Thyroid gland (tissue), 4 donors: Measurements from ENCODE around the gene GDF15. TPM values are rescaled to one million over a fixed set of nuclear protein-coding genes. Genes with fewer than 3 reads are reported as not detected.

ENCODE experiments used
- DNase-seq, 2 donors: peaks; one replicate each; pipeline ENCODE4 v3.0.0-alpha.2; 2019
- H3K27ac ChIP-seq, 3 donors: fragments of 200-600 bp; sonication (generic); 1 replicate in 2 of 3; 2 replicates in 1 of 3; pipeline ENCODE4 v1.5.1; 2016 to 2019; ENCODE audit warnings: mild to moderate bottlenecking in 1 of 3, moderate library complexity in 1 of 3
- H3K27me3 ChIP-seq: fragments of 200-600 bp; sonication (generic); one replicate; pipeline ENCODE4 v1.5.1; 2019
- H3K36me3 ChIP-seq, 2 donors: fragments of 200-600 bp; sonication (generic); one replicate each; pipeline ENCODE4 v1.5.1; 2016 to 2019
- H3K4me1 ChIP-seq, 2 donors: fragments of 200-600 bp; sonication (generic); one replicate each; pipeline ENCODE4 v1.5.1; 2017 to 2019
- H3K4me3 ChIP-seq, 3 donors: fragments of 200-600 bp; sonication (generic); replicated peaks in 1 of 3; 1 replicate in 2 of 3; 2 replicates in 1 of 3; pipeline ENCODE4 v1.5.1; 2016; ENCODE audit warnings: mild to moderate bottlenecking in 1 of 3
- H3K9me3 ChIP-seq: fragments of 200-600 bp; sonication (generic); one replicate; pipeline ENCODE4 v1.5.1; 2017
- POLR2A ChIP-seq, 2 donors: fragments of 450-650 bp; IDR thresholded peaks; one replicate each; pipeline ENCODE4 v1.6.1; 2017; ENCODE audit warnings: antibody characterized with exemption in 2 of 2, mild to moderate bottlenecking in 2 of 2, moderate library complexity in 1 of 2
- WGBS, 2 donors: methylation state at CpG; one replicate each; pipeline ENCODE4 v1.1.5; 2017; 5-methylcytosine and 5-hydroxymethylcytosine counted together
- intact Hi-C: fragments of 100-400 bp; cut with DNase I; formaldehyde crosslinking; loops from one replicate; pipeline ENCODE4 v1.15.1; 2023
- total RNA-seq, 4 donors: library from RNA; depleted of rRNA; stranded (reverse); fragments of >200 nt; gene quantifications; one replicate each; pipeline ENCODE4 v1.2.3, GENCODE V29; 2016
- TF ChIP-seq, protein P1 (sequence below), 6 experiments: fragments of 200-600 bp in 3 of 6; fragments of 450-650 bp in 3 of 6; sonication (generic) in 3 of 6; IDR thresholded peaks; one replicate each; pipeline ENCODE4 v1.5.1; 2016 to 2019; ENCODE audit warnings: antibody characterized with exemption in 6 of 6, mild to moderate bottlenecking in 2 of 6, inconsistent platforms in 1 of 6, moderate library complexity in 1 of 6

The GDF15 gene
- total RNA-seq, 4 donors from 2014 or later: 3.7 to 9.9 (median 5.1) TPM; not detected in 1

DNA sequence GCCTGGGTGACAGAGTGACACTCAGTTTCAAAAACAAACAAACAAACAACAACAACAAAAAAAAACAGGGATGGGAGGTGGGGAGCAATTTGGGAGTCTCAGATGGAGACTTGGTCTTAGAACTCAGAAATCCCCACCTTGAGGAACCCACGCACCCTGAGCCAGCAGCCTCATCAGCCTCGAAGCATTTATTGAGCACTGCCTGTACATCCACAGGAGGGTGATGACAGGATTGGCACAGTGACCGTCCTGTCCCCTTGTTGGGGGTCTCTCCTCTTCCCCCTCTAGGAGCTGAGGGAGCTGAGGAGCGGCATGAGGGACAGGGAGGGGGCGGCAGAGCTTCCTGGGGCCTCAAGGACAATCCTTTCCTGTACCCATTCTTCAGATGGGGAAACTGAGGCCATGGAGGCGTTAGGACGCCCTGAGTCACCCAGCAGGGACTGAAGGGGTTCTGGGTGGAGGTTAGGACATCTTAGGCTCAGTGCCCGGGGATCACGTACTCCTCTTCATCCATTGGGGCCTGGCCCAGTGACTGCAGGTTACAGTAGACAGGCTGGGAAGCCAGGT, 5.6 kb downstream of the GDF15 start:
- Histone ChIP-seq H3K4me1 (peaks cover 4 to 12% of the 10 kb centered on the region in 2 donors), H3K9me3 (no peaks in the 10 kb centered on the region), H3K27me3 (no peaks in the 10 kb centered on the region), H3K36me3 (no peaks in the 10 kb centered on the region), H3K27ac (no peak overlapping the region), H3K4me3 (no peak overlapping the region)
- WGBS, 2 donors: 66 to 83% methylated on average over 6 to 8 of the region's 9 CpGs
- intact Hi-C loops: no loop called here
- TF ChIP-seq, protein P1, sequence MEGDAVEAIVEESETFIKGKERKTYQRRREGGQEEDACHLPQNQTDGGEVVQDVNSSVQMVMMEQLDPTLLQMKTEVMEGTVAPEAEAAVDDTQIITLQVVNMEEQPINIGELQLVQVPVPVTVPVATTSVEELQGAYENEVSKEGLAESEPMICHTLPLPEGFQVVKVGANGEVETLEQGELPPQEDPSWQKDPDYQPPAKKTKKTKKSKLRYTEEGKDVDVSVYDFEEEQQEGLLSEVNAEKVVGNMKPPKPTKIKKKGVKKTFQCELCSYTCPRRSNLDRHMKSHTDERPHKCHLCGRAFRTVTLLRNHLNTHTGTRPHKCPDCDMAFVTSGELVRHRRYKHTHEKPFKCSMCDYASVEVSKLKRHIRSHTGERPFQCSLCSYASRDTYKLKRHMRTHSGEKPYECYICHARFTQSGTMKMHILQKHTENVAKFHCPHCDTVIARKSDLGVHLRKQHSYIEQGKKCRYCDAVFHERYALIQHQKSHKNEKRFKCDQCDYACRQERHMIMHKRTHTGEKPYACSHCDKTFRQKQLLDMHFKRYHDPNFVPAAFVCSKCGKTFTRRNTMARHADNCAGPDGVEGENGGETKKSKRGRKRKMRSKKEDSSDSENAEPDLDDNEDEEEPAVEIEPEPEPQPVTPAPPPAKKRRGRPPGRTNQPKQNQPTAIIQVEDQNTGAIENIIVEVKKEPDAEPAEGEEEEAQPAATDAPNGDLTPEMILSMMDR (IDR thresholded peaks at IDR 0.05): no peak
- no peak for TF ChIP-seq POLR2A (IDR thresholded peaks at IDR 0.05)
- no peak for DNase-seq

DNA sequence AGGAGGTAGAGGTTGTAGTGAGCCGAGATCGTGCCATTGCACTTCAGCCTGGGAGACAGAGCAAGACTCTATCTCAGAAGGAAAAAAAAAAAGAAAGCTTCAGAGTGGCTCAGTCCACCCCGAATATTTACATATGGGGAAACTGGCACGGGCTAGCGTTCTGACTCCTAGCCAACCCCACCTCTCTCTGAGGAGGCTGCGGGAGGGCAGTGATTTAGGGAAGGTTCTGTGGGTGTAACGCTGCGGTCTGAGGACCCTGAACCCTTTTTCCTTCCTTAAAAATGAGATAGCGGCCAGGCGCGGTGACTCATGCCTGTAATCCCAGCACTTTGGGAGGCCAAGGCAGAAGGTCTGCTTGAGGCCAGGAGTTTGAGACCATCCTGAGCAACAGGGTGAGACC, 6.5 kb downstream of the GDF15 start:
- no peaks in the 10 kb centered on the region for H3K9me3 ChIP-seq
- H3K27me3 ChIP-seq: no peaks in the 10 kb centered on the region
- H3K4me3 ChIP-seq: no peak overlapping the region
- H3K36me3 ChIP-seq: no peaks in the 10 kb centered on the region
- intact Hi-C loops: no loop called here
- no peak for DNase-seq
- TF ChIP-seq, protein P1 (IDR thresholded peaks at IDR 0.05): no peak
- TF ChIP-seq POLR2A (IDR thresholded peaks at IDR 0.05): no peak
- no peak overlapping the region for H3K27ac ChIP-seq
- H3K4me1 ChIP-seq: peaks cover 4 to 15% of the 10 kb centered on the region in 2 donors
- WGBS, 2 donors: 78 to 79% methylated on average over 11 of the region's 11 CpGs

DNA sequence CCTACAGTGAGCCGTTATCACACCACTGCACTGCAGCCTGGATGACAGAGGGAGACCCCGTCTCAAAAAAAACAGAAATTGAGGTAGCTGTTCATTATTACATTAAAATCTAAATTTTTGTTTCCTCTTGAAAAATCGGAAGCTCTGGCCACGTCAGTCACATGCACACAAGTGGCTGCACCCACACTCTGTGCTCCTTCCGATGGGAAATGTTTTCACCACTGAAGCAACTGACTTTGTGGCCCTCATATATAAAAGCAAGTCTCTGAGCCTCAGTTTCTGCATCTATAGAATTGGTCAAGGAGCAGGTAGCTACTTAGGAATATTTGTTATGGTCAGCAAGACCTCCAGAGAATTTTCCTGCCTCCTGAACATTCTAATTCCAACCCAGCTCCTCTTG, 7.0 kb downstream of the GDF15 start:
- WGBS, 2 donors: 71 to 79% methylated on average over 5 of the region's 5 CpGs
- Histone ChIP-seq H3K9me3 (no peaks in the 10 kb centered on the region), H3K4me1 (peaks cover 4 to 14% of the 10 kb centered on the region in 2 donors), H3K27ac (no peak overlapping the region), H3K4me3 (no peak overlapping the region), H3K27me3 (no peaks in the 10 kb centered on the region), H3K36me3 (no peaks in the 10 kb centered on the region)
- DNase-seq: no peak
- intact Hi-C loops: no loop called here
- TF ChIP-seq, protein P1 (IDR thresholded peaks at IDR 0.05): no peak
- no peak for TF ChIP-seq POLR2A (IDR thresholded peaks at IDR 0.05)

DNA sequence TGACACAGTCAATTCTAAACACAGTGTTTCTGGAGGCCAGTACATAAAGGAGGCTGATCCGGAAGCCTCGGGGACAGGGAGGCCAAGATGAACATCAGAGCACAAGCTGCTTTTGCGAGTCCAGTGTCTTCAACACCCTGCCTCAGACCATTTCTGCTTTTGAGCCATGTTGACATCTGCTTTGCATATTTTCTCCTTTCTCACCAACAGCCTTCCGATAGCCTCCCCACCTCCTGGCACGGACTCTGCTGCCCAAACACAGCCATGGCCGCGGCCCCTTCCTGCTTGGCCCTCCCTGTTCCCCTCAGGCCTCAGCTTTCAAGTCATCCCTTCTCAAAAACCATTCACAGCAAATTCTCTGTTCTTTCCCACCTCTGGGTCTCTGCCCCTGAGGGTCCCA, 7.9 kb downstream of the GDF15 start:
- Histone ChIP-seq H3K27ac (no peak overlapping the region), H3K4me3 (no peak overlapping the region), H3K9me3 (no peaks in the 10 kb centered on the region), H3K36me3 (no peaks in the 10 kb centered on the region), H3K27me3 (no peaks in the 10 kb centered on the region), H3K4me1 (peaks cover 0 to 5% of the 10 kb centered on the region in 2 donors)
- 75 to 77% methylated on average over 7 of the region's 7 CpGs for WGBS, 2 donors
- intact Hi-C loops: no loop called here
- no peak for DNase-seq
- TF ChIP-seq, protein P1 (IDR thresholded peaks at IDR 0.05): no peak
- no peak for TF ChIP-seq POLR2A (IDR thresholded peaks at IDR 0.05)

DNA sequence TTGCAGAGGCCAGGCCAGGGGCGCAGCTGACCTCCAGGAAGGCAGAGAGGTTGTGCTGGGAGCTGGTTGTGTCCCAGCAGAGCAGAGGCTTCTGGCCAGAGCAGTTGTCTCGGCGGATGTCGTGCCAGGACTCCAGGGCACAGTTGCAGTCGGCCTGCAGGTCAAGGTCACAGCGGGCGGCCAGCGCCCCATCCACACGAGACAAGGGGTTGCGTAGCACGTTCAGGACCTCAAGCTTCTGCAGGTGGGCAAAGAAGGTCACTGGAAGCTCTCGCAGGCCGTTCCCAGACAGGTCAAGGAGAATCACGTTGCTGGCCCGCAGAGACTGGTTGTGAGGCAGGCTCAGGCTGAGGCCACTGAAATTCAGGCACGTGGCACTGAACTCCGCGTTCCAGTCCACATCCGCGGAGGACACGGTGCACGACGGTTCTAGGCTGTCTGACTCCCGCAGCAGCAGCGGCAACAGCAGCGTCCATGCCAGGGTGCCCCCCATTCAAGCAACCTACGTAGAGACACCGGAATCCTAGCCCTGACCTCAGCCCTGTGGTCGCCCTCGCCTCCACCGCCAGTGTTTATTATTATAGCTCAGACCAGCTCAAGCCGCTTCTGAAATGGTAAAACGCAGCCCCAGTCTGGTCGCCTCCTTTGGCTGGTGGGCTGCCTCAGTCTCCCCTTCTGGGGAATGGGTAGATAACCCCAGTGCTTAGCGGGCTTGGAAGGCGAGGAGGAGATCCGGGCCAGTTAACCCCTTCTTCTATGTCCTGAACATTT, 10.7 kb downstream of the GDF15 start:
- DNase-seq: no peak

More for the DNA sequence above, 10.7 kb downstream of the GDF15 start:
- Histone ChIP-seq H3K27ac (no peak overlapping the region), H3K27me3 (no peaks in the 10 kb centered on the region), H3K4me3 (no peak overlapping the region), H3K4me1 (peaks cover 0 to 11% of the 10 kb centered on the region in 2 donors), H3K36me3 (no peaks in the 10 kb centered on the region), H3K9me3 (no peaks in the 10 kb centered on the region)
- intact Hi-C loops: no loop called here
- WGBS, 2 donors: 53 to 79% methylated on average over 16 to 18 of the region's 37 CpGs
- TF ChIP-seq POLR2A (IDR thresholded peaks at IDR 0.05): no peak
- TF ChIP-seq, protein P1 (IDR thresholded peaks at IDR 0.05): no peak
